HEK293 (cell line): ENCODE data around the gene ZER1.

Source experiments
- CTCF ChIP-seq: fragments of 450-650 bp; formaldehyde crosslinking; IDR thresholded peaks from 2 replicates; pipeline ENCODE4 v1.5.1; 2016; ENCODE audit warnings: missing biosample characterization, missing genetic modification characterization
- TCF7L2 ChIP-seq: IDR thresholded peaks from 2 replicates; pipeline ENCODE4 v1.6.1; 2011; ENCODE audit warnings: low read depth, mild to moderate bottlenecking, inconsistent platforms, low read length, moderate library complexity, borderline replicate concordance
- ZNF660 ChIP-seq: fragments of 450-650 bp; IDR thresholded peaks from 2 replicates; pipeline ENCODE4 v1.5.1; 2018; ENCODE audit warnings: missing biosample characterization, mild to moderate bottlenecking, missing genetic modification characterization
- ZSCAN18 ChIP-seq: fragments of 450-650 bp; formaldehyde crosslinking; IDR thresholded peaks from 2 replicates; pipeline ENCODE4 v1.5.1; 2016; ENCODE audit warnings: missing biosample characterization, missing genetic modification characterization

GRCh38 chr9:128713941-128714573 lies 57.7 kb downstream of the ZER1 start:
- TF ChIP-seq ZSCAN18 (tag by site-specific recombination): no peak
- no peak for TF ChIP-seq ZNF660 (tag by site-specific recombination)
- TF ChIP-seq CTCF (tag by site-specific recombination): no peak
- no peak for TF ChIP-seq TCF7L2
